GM23338 (cell line): Measurements from ENCODE around the gene TSACC. TPM values are rescaled to one million over a fixed set of nuclear protein-coding genes. Genes with fewer than 3 reads are reported as not detected.

Experiments
- ATAC-seq: fragments of 200-7000 bp; cut with Tn5 transposase; 3 replicates; pipeline ENCODE4 v1.9.1; 2020
- DNase-seq: peaks from one replicate; pipeline ENCODE4 v3.0.0-alpha.2; 2015; ENCODE audit warnings: low spot score
- H2AFZ ChIP-seq: fragments of 200-600 bp; sonication (generic); 2 replicates; pipeline ENCODE4 v1.8.0; 2016; ENCODE audit warnings: antibody characterized with exemption, mild to moderate bottlenecking, moderate library complexity
- H3F3A ChIP-seq: fragments of 200-600 bp; sonication (generic); replicated peaks from 2 replicates; pipeline ENCODE4 v1.8.0; 2017; ENCODE audit warnings: antibody characterized with exemption, mixed run types, low read depth
- H3K27ac ChIP-seq: fragments of 200-600 bp; sonication (generic); 2 replicates; pipeline ENCODE4 v1.6.1; 2016; ENCODE audit warnings: low read depth
- H3K27me3 ChIP-seq: fragments of 200-600 bp; sonication (generic); 2 replicates; pipeline ENCODE4 v1.8.0; 2016; ENCODE audit warnings: mild to moderate bottlenecking, mixed run types, moderate library complexity; ENCODE audit not compliant: insufficient read depth
- H3K36me3 ChIP-seq: fragments of 200-600 bp; sonication (generic); 2 replicates; pipeline ENCODE4 v1.8.0; 2016; ENCODE audit warnings: mild to moderate bottlenecking; ENCODE audit not compliant: insufficient read depth
- H3K4me1 ChIP-seq: fragments of 200-600 bp; sonication (generic); 2 replicates; pipeline ENCODE4 v1.8.0; 2016; ENCODE audit warnings: mild to moderate bottlenecking, moderate library complexity; ENCODE audit not compliant: insufficient read depth
- H3K4me2 ChIP-seq: fragments of 200-600 bp; sonication (generic); 2 replicates; pipeline ENCODE4 v1.7.1; 2017; ENCODE audit warnings: mixed run types
- H3K4me3 ChIP-seq: fragments of 200-600 bp; sonication (generic); 2 replicates; pipeline ENCODE4 v1.6.1; 2016; ENCODE audit warnings: mixed run types
- H3K79me2 ChIP-seq: fragments of 200-600 bp; sonication (generic); replicated peaks from 2 replicates; pipeline ENCODE4 v1.8.0; 2017; ENCODE audit warnings: mild to moderate bottlenecking; ENCODE audit not compliant: insufficient read depth
- H3K9me2 ChIP-seq: fragments of 200-600 bp; sonication (generic); 2 replicates; pipeline ENCODE4 v1.8.0; 2017; ENCODE audit not compliant: insufficient read depth
- H4K20me1 ChIP-seq: fragments of 200-600 bp; sonication (generic); replicated peaks from 2 replicates; pipeline ENCODE4 v1.8.0; 2017; ENCODE audit warnings: mild to moderate bottlenecking; ENCODE audit not compliant: insufficient read depth
- H3K27ac Mint-ChIP-seq: 2 replicates; pipeline ENCODE4 v1.8.0; 2020; ENCODE audit warnings: inconsistent platforms, mild to moderate bottlenecking, moderate library complexity, mixed read lengths
- H3K27me3 Mint-ChIP-seq: 3 replicates; pipeline ENCODE4 v1.8.0; 2022; ENCODE audit warnings: low read depth, mild to moderate bottlenecking, moderate library complexity, mixed read lengths, inconsistent platforms; ENCODE audit not compliant: insufficient read depth, poor library complexity
- H3K36me3 Mint-ChIP-seq: 3 replicates; pipeline ENCODE4 v1.8.0; 2021; ENCODE audit warnings: low read depth, mild to moderate bottlenecking, inconsistent platforms, moderate library complexity, mixed read lengths
- H3K4me1 Mint-ChIP-seq: 3 replicates; pipeline ENCODE4 v1.8.0; 2020; ENCODE audit warnings: mild to moderate bottlenecking, inconsistent platforms, mixed read lengths
- H3K4me3 Mint-ChIP-seq: 3 replicates; pipeline ENCODE4 v1.8.0; 2021; ENCODE audit warnings: moderate library complexity, mild to moderate bottlenecking, inconsistent platforms, mixed read lengths
- H3K9me3 Mint-ChIP-seq: 3 replicates; pipeline ENCODE4 v1.8.0; 2020; ENCODE audit warnings: moderate library complexity, mild to moderate bottlenecking, inconsistent platforms, mixed read lengths
- CREB1 ChIP-seq: fragments of 250-450 bp; sonication (Bioruptor Pico); IDR thresholded peaks from 2 replicates; pipeline ENCODE4 v1.5.0; 2020; ENCODE audit warnings: low read depth, mild to moderate bottlenecking, moderate library complexity
- CTCF ChIP-seq, 2 experiments: fragments of 200-600 bp in 1 of 2; sonication (generic) in 1 of 2; conservative IDR thresholded peaks; 2 replicates each; pipeline versions ENCODE4 v1.5.1 to v1.6.1; 2016 to 2017; ENCODE audit warnings: antibody characterized with exemption in 2 of 2, low read depth in 2 of 2, mild to moderate bottlenecking in 2 of 2, moderate library complexity in 1 of 2
- EZH2 ChIP-seq: fragments of 200-600 bp; sonication (generic); IDR thresholded peaks from one replicate; pipeline ENCODE4 v1.8.0; 2017; ENCODE audit warnings: antibody characterized with exemption, mild to moderate bottlenecking, low read depth; ENCODE audit not compliant: unreplicated experiment
- EZH2phosphoT487 ChIP-seq: fragments of 200-600 bp; sonication (generic); IDR thresholded peaks from one replicate; pipeline ENCODE4 v1.8.1; 2018; ENCODE audit warnings: antibody characterized with exemption; ENCODE audit not compliant: unreplicated experiment
- JUNB ChIP-seq: IDR thresholded peaks from one replicate; pipeline ENCODE4 v1.6.1; 2016; ENCODE audit warnings: antibody characterized with exemption; ENCODE audit not compliant: unreplicated experiment
- NANOG ChIP-seq: IDR thresholded peaks from 2 replicates; pipeline ENCODE4 v1.6.1; 2016; ENCODE audit warnings: antibody characterized with exemption, borderline replicate concordance
- POLR2AphosphoS5 ChIP-seq: IDR thresholded peaks from 2 replicates; pipeline ENCODE4 v1.6.1; 2016; ENCODE audit warnings: antibody characterized with exemption, low read depth
- STAT1 ChIP-seq: IDR thresholded peaks from one replicate; pipeline ENCODE4 v1.6.1; 2016; ENCODE audit warnings: antibody characterized with exemption; ENCODE audit not compliant: unreplicated experiment
- ZNF114 ChIP-seq: fragments of 250-450 bp; sonication (Bioruptor Pico); IDR thresholded peaks from 2 replicates; pipeline ENCODE4 v1.5.0; 2020; ENCODE audit warnings: mild to moderate bottlenecking, moderate library complexity
- ZNF331 ChIP-seq: fragments of 250-450 bp; sonication (Bioruptor Pico); IDR thresholded peaks from 2 replicates; pipeline ENCODE4 v1.5.0; 2020; ENCODE audit warnings: low read depth, mild to moderate bottlenecking, moderate library complexity
- ZNF462 ChIP-seq: fragments of 250-450 bp; sonication (Bioruptor Pico); IDR thresholded peaks from 2 replicates; pipeline ENCODE4 v1.5.0; 2020; ENCODE audit warnings: mild to moderate bottlenecking, moderate library complexity
- polyA plus RNA-seq: library from polyadenylated mRNA; unstranded; fragments of >200 nt; fragmentation: Nextera tagmentation; extraction: Ambion mirVana; gene quantifications from 2 replicates; pipeline ENCODE4 v1.2.1, GENCODE V29; 2016
- total RNA-seq: library from RNA; depleted of rRNA; stranded (reverse); fragments of >200 nt; shearing (Covaris generic); gene quantifications from 2 replicates; pipeline ENCODE4 v1.2.3, GENCODE V29; 2014
- TF ChIP-seq, protein P1 (sequence below): IDR thresholded peaks from 2 replicates; pipeline ENCODE4 v1.6.1; 2016; ENCODE audit warnings: antibody characterized with exemption
- TF ChIP-seq, protein P2 (sequence below): IDR thresholded peaks from one replicate; pipeline ENCODE4 v1.6.1; 2018; ENCODE audit warnings: antibody characterized with exemption; ENCODE audit not compliant: unreplicated experiment

The TSACC gene
- total and polyA plus RNA-seq, 2 experiments from 2014 or later, result 2.5 to 9.8 TPM

GRCh38 chr1:156393095-156393494, 54.8 kb downstream of the TSACC start:
- no peak overlapping the region for H3K27ac Mint-ChIP-seq
- peaks cover 43% of the 10 kb centered on the region for H3K27me3 ChIP-seq
- H2AFZ ChIP-seq, result 0 out of 2 replicates have a peak overlapping the region, but pooled peaks have one; percentile 92
- ATAC-seq (no peak), DNase-seq (no peak)
- no peaks in the 10 kb centered on the region for H4K20me1 ChIP-seq
- H3K4me2 ChIP-seq, result peak overlapping the region; percentile 33
- no peaks in the 10 kb centered on the region for H3K36me3 ChIP-seq
- H3K27ac ChIP-seq, result no peak overlapping the region
- no peaks in the 10 kb centered on the region; the same call in 1 of the 3 replicates for H3K9me3 Mint-ChIP-seq
- no peaks in the 10 kb centered on the region for H3K36me3 Mint-ChIP-seq
- TF ChIP-seq, protein P1, sequence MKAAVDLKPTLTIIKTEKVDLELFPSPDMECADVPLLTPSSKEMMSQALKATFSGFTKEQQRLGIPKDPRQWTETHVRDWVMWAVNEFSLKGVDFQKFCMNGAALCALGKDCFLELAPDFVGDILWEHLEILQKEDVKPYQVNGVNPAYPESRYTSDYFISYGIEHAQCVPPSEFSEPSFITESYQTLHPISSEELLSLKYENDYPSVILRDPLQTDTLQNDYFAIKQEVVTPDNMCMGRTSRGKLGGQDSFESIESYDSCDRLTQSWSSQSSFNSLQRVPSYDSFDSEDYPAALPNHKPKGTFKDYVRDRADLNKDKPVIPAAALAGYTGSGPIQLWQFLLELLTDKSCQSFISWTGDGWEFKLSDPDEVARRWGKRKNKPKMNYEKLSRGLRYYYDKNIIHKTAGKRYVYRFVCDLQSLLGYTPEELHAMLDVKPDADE, result no peak
- no peak for TF ChIP-seq ZNF331 (CRISPR knock-in tag)
- TF ChIP-seq JUNB, result no peak
- TF ChIP-seq CTCF (conservative IDR thresholded peaks at IDR 0.05; ENCODE audit: low read depth in 2 of 2), result no peak
- no peak for TF ChIP-seq EZH2
- TF ChIP-seq ZNF114 (CRISPR knock-in tag), result no peak
- TF ChIP-seq, protein P2, sequence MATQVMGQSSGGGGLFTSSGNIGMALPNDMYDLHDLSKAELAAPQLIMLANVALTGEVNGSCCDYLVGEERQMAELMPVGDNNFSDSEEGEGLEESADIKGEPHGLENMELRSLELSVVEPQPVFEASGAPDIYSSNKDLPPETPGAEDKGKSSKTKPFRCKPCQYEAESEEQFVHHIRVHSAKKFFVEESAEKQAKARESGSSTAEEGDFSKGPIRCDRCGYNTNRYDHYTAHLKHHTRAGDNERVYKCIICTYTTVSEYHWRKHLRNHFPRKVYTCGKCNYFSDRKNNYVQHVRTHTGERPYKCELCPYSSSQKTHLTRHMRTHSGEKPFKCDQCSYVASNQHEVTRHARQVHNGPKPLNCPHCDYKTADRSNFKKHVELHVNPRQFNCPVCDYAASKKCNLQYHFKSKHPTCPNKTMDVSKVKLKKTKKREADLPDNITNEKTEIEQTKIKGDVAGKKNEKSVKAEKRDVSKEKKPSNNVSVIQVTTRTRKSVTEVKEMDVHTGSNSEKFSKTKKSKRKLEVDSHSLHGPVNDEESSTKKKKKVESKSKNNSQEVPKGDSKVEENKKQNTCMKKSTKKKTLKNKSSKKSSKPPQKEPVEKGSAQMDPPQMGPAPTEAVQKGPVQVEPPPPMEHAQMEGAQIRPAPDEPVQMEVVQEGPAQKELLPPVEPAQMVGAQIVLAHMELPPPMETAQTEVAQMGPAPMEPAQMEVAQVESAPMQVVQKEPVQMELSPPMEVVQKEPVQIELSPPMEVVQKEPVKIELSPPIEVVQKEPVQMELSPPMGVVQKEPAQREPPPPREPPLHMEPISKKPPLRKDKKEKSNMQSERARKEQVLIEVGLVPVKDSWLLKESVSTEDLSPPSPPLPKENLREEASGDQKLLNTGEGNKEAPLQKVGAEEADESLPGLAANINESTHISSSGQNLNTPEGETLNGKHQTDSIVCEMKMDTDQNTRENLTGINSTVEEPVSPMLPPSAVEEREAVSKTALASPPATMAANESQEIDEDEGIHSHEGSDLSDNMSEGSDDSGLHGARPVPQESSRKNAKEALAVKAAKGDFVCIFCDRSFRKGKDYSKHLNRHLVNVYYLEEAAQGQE, result no peak
- TF ChIP-seq EZH2phosphoT487, result no peak
- no peak for TF ChIP-seq CREB1 (CRISPR knock-in tag)
- TF ChIP-seq ZNF462 (CRISPR knock-in tag), result no peak
- TF ChIP-seq STAT1, result no peak
- TF ChIP-seq POLR2AphosphoS5, result no peak
- no peak for TF ChIP-seq NANOG
- H3K4me3 ChIP-seq, result no peak overlapping the region; the same call in 1 of the 2 replicates
- no peak overlapping the region for H3K4me3 Mint-ChIP-seq
- H3K4me1 Mint-ChIP-seq, result peaks cover 48% of the 10 kb centered on the region
- no peaks in the 10 kb centered on the region for H3K9me2 ChIP-seq
- no peaks in the 10 kb centered on the region for H3K79me2 ChIP-seq
- H3K27me3 Mint-ChIP-seq, result peaks cover 39% of the 10 kb centered on the region
- peaks cover 40% of the 10 kb centered on the region for H3K4me1 ChIP-seq
- peaks cover 17% of the 10 kb centered on the region for H3F3A ChIP-seq
